ENCODE measurements around the gene OLIG1.

OLIG1 gene

GRCh38 chr21:33029975-33030461 lies 39.9 kb upstream of the OLIG1 start:
- H3K4me3 ChIP-seq (ENCODE audit: low read depth, low read length): no peak overlapping the region
- DNase-seq (ENCODE audit: low read depth): no peak

- H3K4me3 ChIP-seq (ENCODE audit: low read depth, low read length): no peak overlapping the region
- no peak for DNase-seq (ENCODE audit: low read depth)
These were observed 39.3 kb upstream of the OLIG1 start for GRCh38 chr21:33030633-33031032.

GRCh38 chr21:33031152-33031911 lies 38.6 kb upstream of the OLIG1 start:
- no peak for DNase-seq (ENCODE audit: low read depth)
- H3K4me3 ChIP-seq (ENCODE audit: low read depth, low read length): no peak overlapping the region

GRCh38 chr21:33032434-33033047 lies 37.4 kb upstream of the OLIG1 start:
- no peak overlapping the region for H3K4me3 ChIP-seq (ENCODE audit: low read depth, low read length)
- DNase-seq (ENCODE audit: low read depth): no peak

- no peak overlapping the region for H3K4me3 ChIP-seq (ENCODE audit: low read depth, low read length)
These were observed 36.6 kb upstream of the OLIG1 start for GRCh38 chr21:33033094-33033951.

GRCh38 chr21:33033961-33034413 lies 36.0 kb upstream of the OLIG1 start:
- no peak overlapping the region for H3K4me3 ChIP-seq (ENCODE audit: low read depth, low read length)

More at GRCh38 chr21:33033094-33033951, 36.6 kb upstream of the OLIG1 start:
- no peak for DNase-seq (ENCODE audit: low read depth)

GRCh38 chr21:33035147-33035546 lies 34.8 kb upstream of the OLIG1 start:
- no peak for DNase-seq (ENCODE audit: low read depth)

More at GRCh38 chr21:33033961-33034413, 36.0 kb upstream of the OLIG1 start:
- no peak for DNase-seq (ENCODE audit: low read depth)

GRCh38 chr21:33036430-33037162 lies 33.3 kb upstream of the OLIG1 start:
- peak; percentile 28 for DNase-seq (ENCODE audit: low read depth)
- H3K4me3 ChIP-seq (ENCODE audit: low read depth, low read length): no peak overlapping the region

More at GRCh38 chr21:33035147-33035546, 34.8 kb upstream of the OLIG1 start:
- H3K4me3 ChIP-seq (ENCODE audit: low read depth, low read length): no peak overlapping the region

- no peak for DNase-seq (ENCODE audit: low read depth)
- no peak overlapping the region for H3K4me3 ChIP-seq (ENCODE audit: low read depth, low read length)
These were observed 32.4 kb upstream of the OLIG1 start for GRCh38 chr21:33037501-33037900.

GRCh38 chr21:33039536-33039935 lies 30.4 kb upstream of the OLIG1 start:
- no peak for DNase-seq (ENCODE audit: low read depth)

GRCh38 chr21:33040215-33040614 lies 29.7 kb upstream of the OLIG1 start:
- no peak overlapping the region for H3K4me3 ChIP-seq (ENCODE audit: low read depth, low read length)
- no peak for DNase-seq (ENCODE audit: low read depth)

More at GRCh38 chr21:33039536-33039935, 30.4 kb upstream of the OLIG1 start:
- H3K4me3 ChIP-seq (ENCODE audit: low read depth, low read length): no peak overlapping the region

- no peak for DNase-seq (ENCODE audit: low read depth)
- H3K4me3 ChIP-seq (ENCODE audit: low read depth, low read length): no peak overlapping the region
These were observed 28.0 kb upstream of the OLIG1 start for GRCh38 chr21:33041981-33042380.

GRCh38 chr21:33042812-33043211 lies 27.1 kb upstream of the OLIG1 start:
- H3K4me3 ChIP-seq (ENCODE audit: low read depth, low read length): no peak overlapping the region
- DNase-seq (ENCODE audit: low read depth): peak; percentile 92

GRCh38 chr21:33046455-33046854 lies 23.5 kb upstream of the OLIG1 start:
- DNase-seq (ENCODE audit: low read depth): no peak

GRCh38 chr21:33047231-33047630 lies 22.7 kb upstream of the OLIG1 start:
- no peak overlapping the region for H3K4me3 ChIP-seq (ENCODE audit: low read depth, low read length)
- no peak for DNase-seq (ENCODE audit: low read depth)

More at GRCh38 chr21:33046455-33046854, 23.5 kb upstream of the OLIG1 start:
- H3K4me3 ChIP-seq (ENCODE audit: low read depth, low read length): no peak overlapping the region

GRCh38 chr21:33051925-33052324 lies 18.0 kb upstream of the OLIG1 start:
- DNase-seq (ENCODE audit: low read depth): no peak
- no peak overlapping the region for H3K4me3 ChIP-seq (ENCODE audit: low read depth, low read length)

GRCh38 chr21:33053951-33054350 lies 16.0 kb upstream of the OLIG1 start:
- no peak for DNase-seq (ENCODE audit: low read depth)
- no peak overlapping the region for H3K4me3 ChIP-seq (ENCODE audit: low read depth, low read length)

GRCh38 chr21:33055991-33056390 lies 13.9 kb upstream of the OLIG1 start:
- no peak for DNase-seq (ENCODE audit: low read depth)
- H3K4me3 ChIP-seq (ENCODE audit: low read depth, low read length): no peak overlapping the region

- no peak overlapping the region for H3K4me3 ChIP-seq (ENCODE audit: low read depth, low read length)
- DNase-seq (ENCODE audit: low read depth): no peak
These were observed 12.5 kb upstream of the OLIG1 start for GRCh38 chr21:33057385-33057940.
